ENCODE results near the gene ATP8B1. TPM values are rescaled to one million over a fixed set of nuclear protein-coding genes. Genes with fewer than 3 reads are reported as not detected.
A peak's percentile ranks its signal among the peaks of the same experiment; 100 is the strongest.
"Not testable (repeated sequence)": the region's sequence is repeated elsewhere in the genome, so short reads cannot be mapped to it uniquely, and the experiment has no call there.

The ATP8B1 gene
- polyA plus RNA-seq, 1 experiment: 77.6 TPM

- TF ChIP-seq, protein P1, sequence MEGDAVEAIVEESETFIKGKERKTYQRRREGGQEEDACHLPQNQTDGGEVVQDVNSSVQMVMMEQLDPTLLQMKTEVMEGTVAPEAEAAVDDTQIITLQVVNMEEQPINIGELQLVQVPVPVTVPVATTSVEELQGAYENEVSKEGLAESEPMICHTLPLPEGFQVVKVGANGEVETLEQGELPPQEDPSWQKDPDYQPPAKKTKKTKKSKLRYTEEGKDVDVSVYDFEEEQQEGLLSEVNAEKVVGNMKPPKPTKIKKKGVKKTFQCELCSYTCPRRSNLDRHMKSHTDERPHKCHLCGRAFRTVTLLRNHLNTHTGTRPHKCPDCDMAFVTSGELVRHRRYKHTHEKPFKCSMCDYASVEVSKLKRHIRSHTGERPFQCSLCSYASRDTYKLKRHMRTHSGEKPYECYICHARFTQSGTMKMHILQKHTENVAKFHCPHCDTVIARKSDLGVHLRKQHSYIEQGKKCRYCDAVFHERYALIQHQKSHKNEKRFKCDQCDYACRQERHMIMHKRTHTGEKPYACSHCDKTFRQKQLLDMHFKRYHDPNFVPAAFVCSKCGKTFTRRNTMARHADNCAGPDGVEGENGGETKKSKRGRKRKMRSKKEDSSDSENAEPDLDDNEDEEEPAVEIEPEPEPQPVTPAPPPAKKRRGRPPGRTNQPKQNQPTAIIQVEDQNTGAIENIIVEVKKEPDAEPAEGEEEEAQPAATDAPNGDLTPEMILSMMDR (IDR thresholded peaks at IDR 0.05; ENCODE audit: low read depth, low read length): no peak
- no peak overlapping the region for H3K27ac ChIP-seq (ENCODE audit: low read depth, low read length)
- no peak overlapping the region for H3K4me3 ChIP-seq (ENCODE audit: low read depth, low read length)
- ChIA-PET POLR2A (no interaction called here), CTCF (interaction anchor here (0.6 kb wide), 1 partner anchor 412 kb away, joined by 5 read pairs; no protein-coding TSS in a partner anchor)
- H3K27me3 ChIP-seq (ENCODE audit: control insufficient read depth, insufficient read depth, low read length): no peaks in the 10 kb centered on the region
- H3K9me3 ChIP-seq (ENCODE audit: control insufficient read depth, insufficient read depth, low read length): peaks cover 4% of the 10 kb centered on the region; the same call in 1 of the 2 replicates
- DNase-seq (ENCODE audit: low read depth, low spot score): no peak
Observed at GRCh38 chr18:57649556-57650500, 153.3 kb downstream of the ATP8B1 start.

DNA sequence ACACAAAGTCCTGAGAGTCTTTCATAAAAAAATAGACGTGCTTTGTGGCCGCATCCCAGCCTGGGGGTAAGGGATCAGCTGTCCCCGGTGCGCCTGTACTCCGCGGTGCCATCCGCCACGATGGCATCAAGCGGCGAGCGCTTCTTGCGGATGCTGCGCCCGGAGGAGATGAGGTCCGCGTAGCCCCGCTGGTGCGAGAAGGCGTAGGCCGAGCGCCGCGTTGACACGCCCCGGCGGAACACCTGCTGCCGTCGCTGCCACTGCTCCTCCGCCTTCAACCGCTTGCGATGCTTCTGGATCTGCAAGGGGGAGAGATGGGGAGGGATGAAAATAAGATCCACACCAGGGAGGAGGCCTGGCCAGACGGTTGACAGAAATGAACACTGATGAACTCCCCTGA is 154.7 kb downstream of the ATP8B1 start:
- CTCF ChIA-PET: no interaction called here
- Histone ChIP-seq H3K27ac (ENCODE audit: low read depth, low read length) (no peak overlapping the region), H3K27me3 (ENCODE audit: control insufficient read depth, insufficient read depth, low read length) (no peaks in the 10 kb centered on the region), H3K4me3 (ENCODE audit: low read depth, low read length) (no peak overlapping the region), H3K9me3 (ENCODE audit: control insufficient read depth, insufficient read depth, low read length) (peaks cover 12% of the 10 kb centered on the region)
- POLR2A ChIA-PET: no interaction called here
- DNase-seq (ENCODE audit: low read depth, low spot score): no peak
- TF ChIP-seq, protein P1 (IDR thresholded peaks at IDR 0.05; ENCODE audit: low read depth, low read length): no peak

DNA sequence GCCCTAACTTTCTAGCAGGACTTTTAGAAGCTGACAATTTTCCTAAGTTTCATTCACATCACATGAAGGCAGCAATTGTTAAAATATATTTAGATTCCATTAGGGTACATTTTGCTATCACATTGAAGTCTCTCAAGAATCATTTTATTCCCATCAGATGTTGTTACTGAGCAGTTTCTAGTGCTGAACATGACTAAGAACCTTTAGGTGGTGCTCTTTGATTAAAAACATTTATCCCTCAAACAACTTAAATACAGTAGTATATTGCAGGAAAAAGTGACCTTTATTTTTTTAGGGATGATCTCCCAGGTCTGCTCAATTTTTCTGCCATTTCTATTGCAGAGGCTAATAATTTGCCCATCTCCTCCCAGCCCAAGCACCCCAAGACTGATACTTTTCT is 158.6 kb downstream of the ATP8B1 start:
- no peak for DNase-seq (ENCODE audit: low read depth, low spot score)
- CTCF ChIA-PET: interaction anchor here (0.6 to 0.7 kb wide), 2 partner anchors 499 to 856 kb away, joined by 3 read pairs; no protein-coding TSS in a partner anchor
- Histone ChIP-seq H3K27me3 (ENCODE audit: control insufficient read depth, insufficient read depth, low read length) (no peaks in the 10 kb centered on the region), H3K9me3 (ENCODE audit: control insufficient read depth, insufficient read depth, low read length) (peaks cover 19% of the 10 kb centered on the region), H3K4me3 (ENCODE audit: low read depth, low read length) (no peak overlapping the region), H3K27ac (ENCODE audit: low read depth, low read length) (no peak overlapping the region)
- POLR2A ChIA-PET: no interaction called here
- TF ChIP-seq, protein P1 (IDR thresholded peaks at IDR 0.05; ENCODE audit: low read depth, low read length): peak; percentile 12; the same call in 1 of the 2 replicates

- DNase-seq (ENCODE audit: low read depth, low spot score); H3K27me3 ChIP-seq (ENCODE audit: control insufficient read depth, insufficient read depth, low read length); H3K27ac ChIP-seq (ENCODE audit: low read depth, low read length); H3K4me3 ChIP-seq (ENCODE audit: low read depth, low read length): not testable (repeated sequence)
- H3K9me3 ChIP-seq (ENCODE audit: control insufficient read depth, insufficient read depth, low read length): peaks cover 19% of the 10 kb centered on the region
- ChIA-PET POLR2A (interaction anchor here (0.6 kb wide), 1 partner anchor 9 kb away, joined by 3 read pairs; no protein-coding TSS in a partner anchor), CTCF (interaction anchor here (0.6 kb wide), 1 partner anchor 500 kb away, joined by 3 read pairs; no protein-coding TSS in a partner anchor)
Observed at GRCh38 chr18:57643726-57644125, 159.4 kb downstream of the ATP8B1 start.

- POLR2A ChIA-PET; CTCF ChIA-PET; H3K27ac ChIP-seq (ENCODE audit: low read depth, low read length); DNase-seq (ENCODE audit: low read depth, low spot score); H3K4me3 ChIP-seq (ENCODE audit: low read depth, low read length); H3K27me3 ChIP-seq (ENCODE audit: control insufficient read depth, insufficient read depth, low read length): not testable (repeated sequence)
- peaks cover 15% of the 10 kb centered on the region for H3K9me3 ChIP-seq (ENCODE audit: control insufficient read depth, insufficient read depth, low read length)
Observed at GRCh38 chr18:57642462-57642861, 160.7 kb downstream of the ATP8B1 start.

GRCh38 chr18:57640749-57641148 is 162.4 kb downstream of the ATP8B1 start:
- peaks cover 15% of the 10 kb centered on the region for H3K9me3 ChIP-seq (ENCODE audit: control insufficient read depth, insufficient read depth, low read length)
- ChIA-PET CTCF (no interaction called here), POLR2A (no interaction called here)
- TF ChIP-seq, protein P1 (IDR thresholded peaks at IDR 0.05; ENCODE audit: low read depth, low read length): no peak
- no peaks in the 10 kb centered on the region for H3K27me3 ChIP-seq (ENCODE audit: control insufficient read depth, insufficient read depth, low read length)
- no peak for DNase-seq (ENCODE audit: low read depth, low spot score)
- H3K4me3 ChIP-seq (ENCODE audit: low read depth, low read length): no peak overlapping the region
- no peak overlapping the region for H3K27ac ChIP-seq (ENCODE audit: low read depth, low read length)

Measured in AG04450 (cell line).